ACC112 (cell line): Measurements from ENCODE around the gene ZNF335.
"Not testable (repeated sequence)": the region's sequence is repeated elsewhere in the genome, so short reads cannot be mapped to it uniquely, and the experiment has no call there.

Source experiments
- H2AFZ ChIP-seq: fragments of 200-600 bp; sonication (generic); one replicate; pipeline ENCODE4 v1.6.0; 2017; ENCODE audit warnings: antibody characterized with exemption, low read length; ENCODE audit not compliant: unreplicated experiment
- H3K27ac ChIP-seq: fragments of 200-600 bp; sonication (generic); 2 replicates; pipeline ENCODE4 v1.5.1; 2014; ENCODE audit warnings: low read depth, mild to moderate bottlenecking, antibody characterized with exemption, low read length, moderate library complexity
- H3K27me3 ChIP-seq: fragments of 200-600 bp; sonication (generic); 2 replicates; pipeline ENCODE4 v1.6.1; 2014; ENCODE audit warnings: mild to moderate bottlenecking, antibody characterized with exemption, low read length, moderate library complexity, mixed read lengths; ENCODE audit not compliant: insufficient read depth
- H3K36me3 ChIP-seq: fragments of 200-600 bp; sonication (generic); 2 replicates; pipeline ENCODE4 v1.6.1; 2016; ENCODE audit warnings: mild to moderate bottlenecking, antibody characterized with exemption, low read length, moderate library complexity, mixed read lengths; ENCODE audit not compliant: insufficient read depth
- H3K4me1 ChIP-seq: fragments of 200-600 bp; sonication (generic); one replicate; pipeline ENCODE4 v1.6.1; 2016; ENCODE audit warnings: low read length, mixed read lengths; ENCODE audit not compliant: insufficient read depth, unreplicated experiment, control insufficient read depth
- H3K4me3 ChIP-seq: fragments of 200-600 bp; sonication (generic); 2 replicates; pipeline ENCODE4 v1.5.1; 2014; ENCODE audit warnings: mild to moderate bottlenecking, low read depth, low read length
- H3K79me2 ChIP-seq: fragments of 200-600 bp; sonication (generic); one replicate; pipeline ENCODE4 v1.6.0; 2016; ENCODE audit warnings: low read length; ENCODE audit not compliant: control insufficient read depth, unreplicated experiment, insufficient read depth

Gene ZNF335

DNA sequence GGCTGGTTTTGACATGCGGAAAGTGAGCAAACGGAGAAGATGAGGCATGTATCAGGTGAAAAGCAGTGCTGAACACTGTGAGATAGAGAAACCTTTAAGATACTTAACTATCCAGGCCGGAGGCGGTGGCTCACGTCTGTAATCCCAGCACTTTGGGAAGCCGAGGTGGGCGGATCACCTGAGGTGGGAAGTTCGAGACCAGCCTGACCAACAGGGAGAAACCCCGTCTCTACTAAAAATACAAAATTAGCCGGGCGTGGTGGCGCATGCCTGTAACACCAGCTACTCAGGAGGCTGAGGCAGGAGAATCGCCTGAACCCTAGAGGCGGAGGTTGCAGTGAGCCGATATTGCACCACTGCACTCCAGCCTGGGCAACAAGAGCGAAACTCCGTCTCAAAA is 40.3 kb downstream of the ZNF335 start:
- H3K4me3 ChIP-seq, H3K36me3 ChIP-seq, H3K27me3 ChIP-seq, H2AFZ ChIP-seq, H3K4me1 ChIP-seq, H3K27ac ChIP-seq: not testable (repeated sequence)
- H3K79me2 ChIP-seq: peaks cover 13% of the 10 kb centered on the region

DNA sequence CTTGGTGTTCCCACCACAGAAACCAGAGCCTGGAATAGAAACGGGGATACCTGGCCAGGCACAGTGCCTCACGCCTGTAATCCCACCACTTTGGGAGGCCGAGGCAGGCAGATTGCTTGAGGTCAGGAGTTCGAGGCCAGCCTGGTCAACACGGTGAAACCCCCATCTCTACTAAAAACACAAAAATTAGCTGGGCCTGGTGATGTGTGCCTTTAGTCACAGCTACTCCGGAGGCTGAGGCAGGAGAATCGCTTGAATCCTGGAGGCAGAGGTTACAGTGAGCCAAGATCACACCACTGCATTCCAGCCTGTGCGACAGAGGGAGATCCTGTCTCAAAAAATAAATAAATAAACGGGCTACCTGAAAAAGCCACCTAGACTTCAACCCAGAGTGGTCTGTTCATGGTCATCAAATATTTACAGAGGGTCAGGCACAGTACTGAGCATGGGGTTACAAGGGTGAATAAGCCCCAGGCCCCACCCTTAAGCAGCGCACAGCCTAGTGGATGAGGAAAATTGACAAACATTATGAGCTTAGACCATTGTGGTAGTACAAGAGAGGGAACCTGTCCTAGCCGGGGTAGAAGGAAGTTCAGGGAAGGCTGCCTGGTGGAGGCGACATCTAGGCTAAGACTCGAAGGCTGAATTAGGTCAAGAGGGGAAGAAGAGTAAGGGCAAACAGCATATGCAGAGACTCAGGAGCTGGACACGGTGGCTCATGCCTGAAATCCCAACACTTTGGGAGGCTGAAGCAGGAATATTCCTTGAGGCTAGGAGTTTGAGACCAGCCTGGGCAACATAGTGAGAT is 44.7 kb downstream of the ZNF335 start:
- H3K36me3 ChIP-seq: no peaks in the 10 kb centered on the region
- H3K27me3 ChIP-seq: no peaks in the 10 kb centered on the region
- no peaks in the 10 kb centered on the region for H3K79me2 ChIP-seq
- no peak overlapping the region for H2AFZ ChIP-seq
- H3K4me3 ChIP-seq: no peak overlapping the region
- peaks cover 10% of the 10 kb centered on the region for H3K4me1 ChIP-seq
- no peak overlapping the region for H3K27ac ChIP-seq

DNA sequence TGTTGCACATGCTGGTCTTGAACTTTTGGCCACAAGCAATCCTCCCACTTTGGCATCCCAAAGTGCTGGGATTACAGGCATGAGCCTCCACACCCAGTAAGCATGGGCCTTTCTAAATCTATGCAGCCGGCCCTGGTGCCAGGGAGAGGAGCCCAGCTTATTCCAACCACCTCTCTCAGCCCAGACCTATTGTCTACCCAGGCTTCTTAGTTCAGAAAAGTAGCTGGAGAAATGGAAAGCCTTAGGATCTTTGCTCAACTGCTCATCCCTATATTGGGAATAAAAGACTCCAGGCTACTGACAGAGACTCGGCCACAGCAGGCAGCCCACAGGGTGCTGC is 45.3 kb downstream of the ZNF335 start:
- Histone ChIP-seq H3K79me2 (no peaks in the 10 kb centered on the region), H3K4me1 (peaks cover 11% of the 10 kb centered on the region), H3K27me3 (no peaks in the 10 kb centered on the region), H3K27ac (no peak overlapping the region), H3K36me3 (no peaks in the 10 kb centered on the region), H2AFZ (no peak overlapping the region), H3K4me3 (no peak overlapping the region)

DNA sequence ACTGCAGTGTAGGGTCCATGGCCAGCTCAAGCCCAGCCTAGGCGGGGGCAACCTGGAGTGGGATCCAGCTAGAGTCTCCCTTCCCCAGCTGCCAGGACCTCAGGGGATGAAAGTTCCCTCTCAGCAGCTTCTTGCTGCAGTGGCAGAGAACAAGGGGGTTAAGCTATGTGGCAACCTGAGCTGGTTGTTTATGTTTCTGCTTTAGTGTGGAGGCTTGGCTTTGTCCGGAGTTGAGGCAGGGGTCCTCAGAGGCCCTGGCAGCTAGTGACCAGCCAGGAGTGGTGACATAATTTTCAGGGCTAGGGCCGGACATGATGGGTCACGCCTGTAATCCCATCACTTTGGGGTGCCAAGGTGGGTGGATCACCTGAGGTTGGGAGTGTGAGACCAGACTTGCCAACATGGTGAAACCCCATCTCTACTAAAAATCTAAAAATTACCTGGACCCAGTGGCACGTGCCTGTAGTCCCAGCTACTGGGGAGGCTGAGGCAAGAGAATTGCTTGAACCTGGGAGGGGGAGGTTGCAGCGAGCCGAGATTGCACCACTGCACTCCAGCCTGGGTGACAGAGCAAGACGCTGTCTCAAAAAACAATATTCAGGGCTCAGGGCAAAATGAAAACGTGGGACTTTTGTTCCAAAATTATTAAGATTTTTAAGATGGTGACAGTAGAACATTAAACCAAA is 46.0 kb downstream of the ZNF335 start:
- no peak overlapping the region for H3K27ac ChIP-seq
- H2AFZ ChIP-seq: no peak overlapping the region
- H3K4me3 ChIP-seq: no peak overlapping the region

DNA sequence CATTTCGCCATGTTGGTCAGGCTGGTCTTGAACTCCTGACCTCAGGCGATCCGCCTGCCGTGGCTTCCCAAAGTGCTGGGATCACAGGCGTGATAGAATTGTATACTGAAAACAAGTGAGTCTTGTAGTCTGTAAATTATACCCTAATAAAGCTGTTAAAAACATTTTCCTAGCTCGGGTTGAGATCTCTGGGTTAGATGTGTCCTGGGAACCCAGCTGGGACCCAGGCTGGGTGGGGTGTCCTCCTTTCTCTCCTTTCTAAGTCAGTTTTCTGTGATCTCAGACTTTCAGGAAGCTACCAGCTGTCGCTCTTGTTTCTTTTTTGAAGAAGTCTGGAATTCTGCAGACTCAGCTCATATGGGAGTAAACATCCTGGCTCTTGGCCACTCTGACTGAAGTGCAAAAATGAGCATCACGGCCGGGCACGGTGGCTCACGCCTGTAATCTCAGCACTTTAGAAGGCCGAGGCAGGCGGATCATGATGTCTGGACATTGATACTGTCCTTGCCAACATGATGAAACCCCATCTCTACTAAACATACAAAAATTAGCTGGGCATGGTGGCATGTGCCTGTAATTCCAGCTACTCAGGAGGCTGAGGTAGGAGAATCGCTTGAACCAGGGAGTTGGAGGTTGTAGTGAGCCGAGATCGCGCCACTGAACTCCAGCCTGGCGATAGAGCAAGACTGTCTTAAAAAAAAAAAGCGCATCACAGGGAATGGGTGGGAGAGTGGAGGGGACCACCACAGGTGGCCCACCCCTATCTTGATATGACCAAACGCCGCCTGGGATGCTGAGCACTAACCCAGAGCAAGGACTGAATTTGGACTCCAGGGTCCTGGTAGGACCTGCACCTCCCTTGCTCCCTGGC is 47.4 kb downstream of the ZNF335 start:
- Histone ChIP-seq H3K27me3 (no peaks in the 10 kb centered on the region), H3K79me2 (no peaks in the 10 kb centered on the region), H3K36me3 (no peaks in the 10 kb centered on the region), H3K4me1 (peaks cover 21% of the 10 kb centered on the region), H3K27ac (no peak overlapping the region), H3K4me3 (no peak overlapping the region; the same call in 1 of the 2 replicates), H2AFZ (peak overlapping the region; percentile 72)

More for the DNA sequence above, 46.0 kb downstream of the ZNF335 start:
- H3K36me3 ChIP-seq: no peaks in the 10 kb centered on the region
- no peaks in the 10 kb centered on the region for H3K27me3 ChIP-seq
- H3K4me1 ChIP-seq: peaks cover 11% of the 10 kb centered on the region
- H3K79me2 ChIP-seq: no peaks in the 10 kb centered on the region

DNA sequence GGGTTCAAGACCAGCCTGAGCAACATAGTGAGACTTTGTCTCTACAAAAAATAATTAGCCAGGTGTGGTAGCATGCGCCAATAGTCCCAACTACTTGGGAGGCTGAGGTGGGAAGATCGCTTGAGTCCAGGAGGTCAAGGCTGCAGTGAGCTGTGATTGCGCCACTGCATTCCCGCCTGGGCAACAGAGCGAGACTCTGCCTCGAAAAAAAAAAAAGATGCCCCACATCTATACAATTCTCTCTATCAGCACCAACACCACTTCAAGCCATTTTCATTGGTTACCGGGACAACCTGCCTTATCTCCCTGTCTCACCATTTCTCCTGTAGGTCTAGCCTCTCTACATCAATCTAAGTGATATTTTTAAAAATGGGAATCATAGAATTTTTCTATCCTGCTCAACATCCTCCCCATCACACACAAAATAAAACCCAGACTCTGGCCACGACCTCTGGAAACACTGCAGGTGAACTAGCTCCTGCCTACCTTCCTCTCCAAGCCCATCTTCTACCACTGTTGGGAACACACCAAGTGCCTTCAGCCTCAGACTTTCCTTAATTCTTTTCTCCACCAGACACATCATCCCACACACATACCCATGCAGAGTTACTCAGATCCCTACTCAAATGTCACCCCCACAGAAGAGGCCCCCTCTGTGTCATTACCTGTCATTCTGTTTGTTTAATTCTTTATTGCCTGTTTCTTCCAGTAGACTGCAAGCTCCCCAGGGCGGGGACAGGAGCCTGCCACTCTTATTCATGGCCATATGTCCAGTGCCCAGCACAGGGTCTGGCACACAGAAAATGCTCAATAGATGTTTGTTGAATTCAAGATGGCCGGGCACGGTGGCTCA is 50.4 kb downstream of the ZNF335 start:
- H3K4me3 ChIP-seq: no peak overlapping the region
- no peaks in the 10 kb centered on the region for H3K27me3 ChIP-seq
- no peak overlapping the region for H3K27ac ChIP-seq
- no peak overlapping the region for H2AFZ ChIP-seq
- H3K4me1 ChIP-seq: peaks cover 25% of the 10 kb centered on the region
- H3K36me3 ChIP-seq: no peaks in the 10 kb centered on the region
- no peaks in the 10 kb centered on the region for H3K79me2 ChIP-seq

DNA sequence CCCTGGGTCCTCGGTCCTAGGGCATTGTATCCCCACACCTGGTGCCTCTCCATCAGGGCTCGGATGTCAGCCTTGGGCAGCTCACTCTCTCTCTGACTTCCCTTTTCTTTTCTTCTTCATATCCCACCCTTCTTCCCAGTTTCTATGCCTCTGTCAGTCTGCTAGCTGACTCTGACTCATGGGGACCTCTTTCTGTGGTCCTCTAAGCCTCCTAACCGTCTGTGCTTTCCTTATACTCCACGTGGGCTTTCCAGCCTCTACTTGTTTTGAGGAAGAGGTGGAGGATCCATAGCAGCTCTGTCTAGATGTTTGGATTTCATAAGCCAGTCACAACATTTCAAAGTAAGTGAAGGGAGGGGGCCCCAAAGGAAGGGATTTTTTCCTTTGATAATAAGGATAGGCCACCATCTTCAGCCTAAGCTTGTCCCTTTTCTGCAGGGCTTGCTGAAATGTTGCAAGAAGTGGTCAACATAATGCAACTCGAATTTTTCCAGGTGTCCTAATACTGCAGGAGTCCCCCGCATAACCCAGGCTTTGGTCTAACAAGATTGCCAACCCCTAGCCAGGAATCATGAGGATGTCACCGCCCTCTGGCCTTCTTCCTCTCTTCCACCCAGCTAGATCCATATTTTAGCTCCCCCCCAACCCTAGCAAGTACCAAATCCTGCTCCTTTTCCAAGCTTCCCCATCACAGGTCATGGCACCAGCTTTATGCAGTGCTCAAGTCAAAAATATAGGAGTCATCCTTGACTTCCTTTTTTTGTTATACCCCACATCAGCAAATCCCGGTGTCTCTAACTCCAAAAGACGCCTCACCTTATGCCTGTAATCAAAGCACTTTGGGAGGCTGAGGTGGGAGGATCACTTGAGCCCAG is 51.3 kb downstream of the ZNF335 start:
- H3K27ac ChIP-seq: no peak overlapping the region
- H3K79me2 ChIP-seq: no peaks in the 10 kb centered on the region
- H3K4me1 ChIP-seq: peaks cover 25% of the 10 kb centered on the region
- H3K27me3 ChIP-seq: no peaks in the 10 kb centered on the region
- H3K4me3 ChIP-seq: no peak overlapping the region
- H2AFZ ChIP-seq: no peak overlapping the region
- no peaks in the 10 kb centered on the region for H3K36me3 ChIP-seq

DNA sequence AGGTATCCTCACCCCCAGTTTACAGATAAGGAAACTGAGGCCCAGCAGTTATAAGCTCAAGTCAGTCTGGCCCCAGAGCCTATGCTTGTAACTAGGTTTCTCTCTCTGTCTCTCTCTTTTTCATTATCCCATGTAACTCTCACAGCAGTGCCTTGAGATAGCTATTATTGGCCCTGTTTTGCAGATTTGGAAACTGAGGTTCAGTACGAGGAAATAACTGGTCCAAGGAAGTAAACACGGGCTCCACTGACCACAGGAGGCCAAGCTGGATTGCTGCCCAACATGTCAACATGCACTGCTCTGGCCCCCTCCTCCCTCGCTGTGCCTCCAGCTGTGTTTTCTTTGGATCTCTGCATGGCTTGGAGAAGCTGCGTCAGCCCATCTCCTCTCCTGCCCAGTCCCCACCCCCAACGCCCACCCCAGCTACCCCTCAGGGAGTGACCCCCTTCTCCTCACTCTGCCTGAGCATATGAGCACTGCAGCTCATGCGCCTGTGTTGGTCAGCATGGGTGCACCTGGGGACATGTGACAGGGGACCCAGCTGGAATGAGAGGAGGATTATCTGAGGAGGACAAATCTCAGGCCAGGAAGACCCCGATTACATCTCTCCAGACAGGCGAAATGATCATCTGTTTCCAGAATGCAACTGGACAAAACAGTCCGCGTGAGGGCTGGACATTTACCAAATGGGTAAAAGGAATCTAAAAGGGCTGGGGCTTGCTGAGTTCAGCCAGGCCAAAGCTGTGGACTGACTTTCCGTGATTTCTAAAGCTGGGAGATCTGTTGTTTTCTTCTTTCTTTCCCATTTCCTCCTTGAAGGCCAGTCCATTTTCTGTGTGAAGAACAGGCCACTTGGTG is 52.2 kb downstream of the ZNF335 start:
- Histone ChIP-seq H2AFZ (no peak overlapping the region), H3K27me3 (no peaks in the 10 kb centered on the region), H3K27ac (no peak overlapping the region), H3K79me2 (no peaks in the 10 kb centered on the region), H3K36me3 (no peaks in the 10 kb centered on the region), H3K4me1 (peaks cover 25% of the 10 kb centered on the region), H3K4me3 (no peak overlapping the region)
